OCI-LY1 (cell line): ENCODE data around the gene CNTNAP2.

Source experiments
- H2AFZ ChIP-seq: fragments of 200-600 bp; sonication (generic), shearing (Covaris generic); 2 replicates; pipeline ENCODE4 v1.6.0; 2014; ENCODE audit warnings: antibody characterized with exemption, mild to moderate bottlenecking, low read length
- H3F3A ChIP-seq: fragments of 200-600 bp; sonication (generic), shearing (Covaris generic); 2 replicates; pipeline ENCODE4 v1.6.0; 2014; ENCODE audit warnings: mild to moderate bottlenecking, antibody characterized with exemption, low read length, moderate library complexity; ENCODE audit not compliant: insufficient read depth
- H3K27ac ChIP-seq: fragments of 200-600 bp; sonication (generic); 2 replicates; pipeline ENCODE4 v1.5.1; 2014; ENCODE audit warnings: low read length, mixed run types, mild to moderate bottlenecking, low read depth; ENCODE audit not compliant: poor library complexity, severe bottlenecking
- H3K27me3 ChIP-seq: fragments of 200-600 bp; sonication (generic); 2 replicates; pipeline ENCODE4 v1.6.0; 2014; ENCODE audit warnings: antibody characterized with exemption, mild to moderate bottlenecking, low read length, moderate library complexity; ENCODE audit not compliant: insufficient read depth
- H3K36me3 ChIP-seq: fragments of 200-600 bp; sonication (generic); 2 replicates; pipeline ENCODE4 v1.6.1; 2014; ENCODE audit warnings: mild to moderate bottlenecking, antibody characterized with exemption, low read length, moderate library complexity, mixed read lengths; ENCODE audit not compliant: insufficient read depth
- H3K4me1 ChIP-seq: fragments of 200-600 bp; sonication (generic); 2 replicates; pipeline ENCODE4 v1.5.1; 2014; ENCODE audit warnings: mild to moderate bottlenecking, low read length, moderate library complexity; ENCODE audit not compliant: insufficient read depth, severe bottlenecking
- H3K4me2 ChIP-seq: fragments of 200-600 bp; sonication (generic), shearing (Covaris generic); 2 replicates; pipeline ENCODE4 v1.6.1; 2014; ENCODE audit warnings: low read length
- H3K4me3 ChIP-seq: fragments of 200-600 bp; sonication (generic); 2 replicates; pipeline ENCODE4 v1.5.1; 2014; ENCODE audit warnings: low read length, low read depth, mild to moderate bottlenecking, mixed read lengths; ENCODE audit not compliant: poor library complexity, severe bottlenecking
- H3K79me2 ChIP-seq: fragments of 200-600 bp; shearing (Covaris generic); 2 replicates; pipeline ENCODE4 v1.6.1; 2016; ENCODE audit warnings: mixed run types, low read length, mixed read lengths; ENCODE audit not compliant: insufficient read depth
- H3K9ac ChIP-seq: fragments of 200-600 bp; sonication (generic), shearing (Covaris generic); 2 replicates; pipeline ENCODE4 v1.6.1; 2014; ENCODE audit warnings: mild to moderate bottlenecking, low read length, mixed read lengths
- H3K9me2 ChIP-seq: fragments of 200-600 bp; sonication (generic), shearing (Covaris generic); 2 replicates; pipeline ENCODE4 v1.6.1; 2014; ENCODE audit warnings: low read depth, mild to moderate bottlenecking, low read length, mixed read lengths
- H3K9me3 ChIP-seq: fragments of 200-600 bp; shearing (Covaris generic); 2 replicates; pipeline ENCODE4 v1.6.1; 2014; ENCODE audit warnings: low read length, mixed read lengths
- H4K20me1 ChIP-seq: fragments of 200-600 bp; sonication (generic), shearing (Covaris generic); 2 replicates; pipeline ENCODE4 v1.6.0; 2016; ENCODE audit warnings: mild to moderate bottlenecking, low read length; ENCODE audit not compliant: insufficient read depth
- EZH2 ChIP-seq: fragments of 200-600 bp; sonication (generic), shearing (Covaris generic); IDR thresholded peaks from 2 replicates; pipeline ENCODE4 v1.8.0; 2017; ENCODE audit warnings: borderline replicate concordance, mixed run types, mild to moderate bottlenecking, antibody characterized with exemption, low read length, moderate library complexity, mixed read lengths
- TF ChIP-seq, protein P1 (sequence below): fragments of 200-600 bp; sonication (generic), shearing (Covaris generic); IDR thresholded peaks from 2 replicates; pipeline ENCODE4 v1.5.1; 2017; ENCODE audit warnings: mild to moderate bottlenecking, antibody characterized with exemption, low read length, moderate library complexity, mixed read lengths

CNTNAP2 gene

DNA sequence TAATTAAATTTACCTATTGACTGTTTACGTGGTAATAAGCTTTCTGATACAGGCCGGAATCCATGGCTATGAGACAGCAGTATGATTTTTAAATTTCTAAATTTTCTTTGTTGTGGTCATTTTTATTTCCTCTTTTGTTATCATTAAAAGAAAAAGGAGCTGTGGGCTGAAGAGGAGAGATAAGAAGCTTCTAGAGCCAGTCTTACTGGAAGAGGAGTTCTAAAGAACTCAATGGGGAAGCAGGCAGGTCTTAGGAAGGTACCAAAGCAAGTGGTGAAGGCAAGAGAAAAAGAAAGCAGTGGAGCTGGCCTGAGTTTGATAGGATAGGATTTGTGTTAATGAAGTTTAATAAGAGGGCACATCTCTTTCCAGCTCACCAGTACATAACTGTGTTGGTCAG lies 1187.8 kb downstream of the CNTNAP2 start:
- Histone ChIP-seq H3K27ac (no peak overlapping the region), H4K20me1 (no peaks in the 10 kb centered on the region), H3K4me3 (no peak overlapping the region), H3K27me3 (no peaks in the 10 kb centered on the region), H3K9ac (no peak overlapping the region), H3K4me2 (no peak overlapping the region), H3F3A (no peaks in the 10 kb centered on the region), H2AFZ (0 out of 2 replicates have a peak overlapping the region, but pooled peaks have one; percentile 11), H3K4me1 (peaks cover 25% of the 10 kb centered on the region), H3K79me2 (no peaks in the 10 kb centered on the region), H3K9me3 (no peaks in the 10 kb centered on the region), H3K36me3 (no peaks in the 10 kb centered on the region), H3K9me2 (no peaks in the 10 kb centered on the region)
- no peak for TF ChIP-seq EZH2
- TF ChIP-seq, protein P1, sequence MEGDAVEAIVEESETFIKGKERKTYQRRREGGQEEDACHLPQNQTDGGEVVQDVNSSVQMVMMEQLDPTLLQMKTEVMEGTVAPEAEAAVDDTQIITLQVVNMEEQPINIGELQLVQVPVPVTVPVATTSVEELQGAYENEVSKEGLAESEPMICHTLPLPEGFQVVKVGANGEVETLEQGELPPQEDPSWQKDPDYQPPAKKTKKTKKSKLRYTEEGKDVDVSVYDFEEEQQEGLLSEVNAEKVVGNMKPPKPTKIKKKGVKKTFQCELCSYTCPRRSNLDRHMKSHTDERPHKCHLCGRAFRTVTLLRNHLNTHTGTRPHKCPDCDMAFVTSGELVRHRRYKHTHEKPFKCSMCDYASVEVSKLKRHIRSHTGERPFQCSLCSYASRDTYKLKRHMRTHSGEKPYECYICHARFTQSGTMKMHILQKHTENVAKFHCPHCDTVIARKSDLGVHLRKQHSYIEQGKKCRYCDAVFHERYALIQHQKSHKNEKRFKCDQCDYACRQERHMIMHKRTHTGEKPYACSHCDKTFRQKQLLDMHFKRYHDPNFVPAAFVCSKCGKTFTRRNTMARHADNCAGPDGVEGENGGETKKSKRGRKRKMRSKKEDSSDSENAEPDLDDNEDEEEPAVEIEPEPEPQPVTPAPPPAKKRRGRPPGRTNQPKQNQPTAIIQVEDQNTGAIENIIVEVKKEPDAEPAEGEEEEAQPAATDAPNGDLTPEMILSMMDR, result no peak

DNA sequence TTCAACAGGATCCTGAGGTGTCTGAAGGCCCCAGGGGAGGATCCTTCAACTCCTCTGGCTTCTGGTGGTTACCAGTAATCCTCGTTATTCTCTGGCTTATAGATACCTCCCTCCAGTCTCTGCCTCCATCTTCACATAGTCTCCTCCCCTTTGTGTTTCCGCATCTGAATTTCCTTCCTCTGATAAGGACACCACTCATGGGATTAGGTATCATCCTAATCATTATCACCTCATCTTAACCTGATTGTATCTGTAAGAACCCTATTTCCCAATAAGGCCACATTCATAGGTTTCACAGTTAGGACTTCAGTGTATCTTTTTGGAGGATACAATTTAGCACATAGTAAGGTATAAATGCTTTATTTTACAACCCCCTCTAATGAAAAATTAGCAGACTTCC lies 1189.2 kb downstream of the CNTNAP2 start:
- Histone ChIP-seq H3K79me2 (no peaks in the 10 kb centered on the region), H4K20me1 (no peaks in the 10 kb centered on the region), H3K36me3 (no peaks in the 10 kb centered on the region), H3K4me1 (peaks cover 18% of the 10 kb centered on the region), H3K9me3 (no peaks in the 10 kb centered on the region), H3K27ac (no peak overlapping the region), H3K4me2 (no peak overlapping the region), H3F3A (no peaks in the 10 kb centered on the region), H3K4me3 (no peak overlapping the region), H3K27me3 (no peaks in the 10 kb centered on the region), H3K9ac (no peak overlapping the region), H3K9me2 (no peaks in the 10 kb centered on the region), H2AFZ (no peak overlapping the region)
- no peak for TF ChIP-seq EZH2
- TF ChIP-seq, protein P1, result no peak

DNA sequence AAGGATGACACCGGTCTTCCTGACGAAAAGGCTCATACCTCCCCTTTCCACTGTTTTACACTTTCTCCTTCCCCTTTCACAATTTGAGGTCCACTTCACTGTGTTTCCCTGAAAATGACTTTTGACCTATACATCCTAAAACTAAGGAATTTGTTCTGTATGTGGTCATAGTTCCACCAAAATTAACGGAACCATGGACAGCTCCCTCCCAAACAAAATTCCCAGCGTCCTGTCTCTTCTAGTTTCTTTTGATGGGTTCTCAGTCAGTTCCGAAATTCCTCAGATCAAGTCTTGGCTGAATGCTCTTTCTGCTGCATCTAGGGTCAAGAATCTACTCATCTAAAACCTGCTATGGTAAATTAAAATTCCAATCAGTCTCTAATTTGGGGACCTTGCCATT lies 1191.9 kb downstream of the CNTNAP2 start:
- H3K4me2 ChIP-seq, result no peak overlapping the region
- H3K4me3 ChIP-seq, result no peak overlapping the region

More for the DNA sequence above, 1191.9 kb downstream of the CNTNAP2 start:
- Histone ChIP-seq H3K9ac (no peak overlapping the region), H3F3A (no peaks in the 10 kb centered on the region), H4K20me1 (no peaks in the 10 kb centered on the region), H3K36me3 (no peaks in the 10 kb centered on the region), H3K27ac (no peak overlapping the region), H3K79me2 (no peaks in the 10 kb centered on the region), H3K4me1 (peaks cover 21% of the 10 kb centered on the region), H2AFZ (no peak overlapping the region), H3K9me2 (no peaks in the 10 kb centered on the region), H3K27me3 (no peaks in the 10 kb centered on the region), H3K9me3 (no peaks in the 10 kb centered on the region)
- TF ChIP-seq, protein P1, result no peak
- no peak for TF ChIP-seq EZH2
